ENCODE results near the gene CCDC50. TPM values are rescaled to one million over a fixed set of nuclear protein-coding genes. Genes with fewer than 3 reads are reported as not detected.

CCDC50 gene
- total RNA-seq, 1 experiment from 2014 or later: 80.9 TPM

DNA sequence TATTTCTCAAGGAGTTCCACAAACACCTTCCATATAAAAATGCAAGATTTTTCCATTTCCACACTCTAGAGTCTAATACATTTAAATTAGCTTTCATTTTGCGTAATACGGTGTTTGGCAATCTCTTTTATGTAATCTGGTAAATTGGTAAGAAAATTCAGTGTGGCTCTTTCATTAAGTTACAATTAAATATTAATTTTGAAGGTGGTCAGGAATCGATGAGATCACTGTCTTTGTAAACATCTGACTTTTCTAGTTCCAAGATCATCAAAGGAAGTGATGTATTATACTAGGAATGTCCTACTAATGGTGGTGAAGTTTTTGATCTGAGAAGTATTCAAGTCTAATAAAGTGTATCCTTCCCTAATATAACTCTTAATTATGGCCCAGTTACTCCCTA lies 2.2 kb downstream of the CCDC50 start:
- Histone ChIP-seq H3K9me3 (ENCODE audit: low read length) (no peaks in the 10 kb centered on the region), H3K9me2 (replicated peaks; ENCODE audit: low read length) (no peaks in the 10 kb centered on the region), H3K4me3 (ENCODE audit: low read length) (peak overlapping the region; percentile 84), H3K79me2 (ENCODE audit: low read length) (peaks cover 77% of the 10 kb centered on the region), H3F3A (ENCODE audit: low read length, unreplicated experiment) (peaks cover 7% of the 10 kb centered on the region), H3K36me3 (ENCODE audit: low read depth, low read length) (no peaks in the 10 kb centered on the region), H2AFZ (ENCODE audit: low read length) (no peak overlapping the region), H3K27ac (ENCODE audit: low read length) (peak overlapping the region; percentile 72), H3K4me1 (ENCODE audit: insufficient read depth, low read length) (peaks cover 62% of the 10 kb centered on the region), H4K20me1 (ENCODE audit: low read length) (no peaks in the 10 kb centered on the region), H3K27me3 (ENCODE audit: low read length) (no peaks in the 10 kb centered on the region), H3K4me2 (ENCODE audit: low read length) (peak overlapping the region; percentile 92), H3K9ac (ENCODE audit: low read length) (peak overlapping the region; percentile 88)
- BruUV-seq (replicated peaks): no TSS peak
- POLR2A ChIA-PET (ENCODE audit: unreplicated experiment): no interaction called here
- intact Hi-C loops (cut with micrococcal nuclease): loop anchor here (2.0 kb wide), 2 partner anchors 93 to 265 kb away; no protein-coding TSS in a partner anchor
- no peak for TF ChIP-seq EZH2 (IDR thresholded peaks at IDR 0.05; ENCODE audit: low read length, unreplicated experiment)
- no peak for TF ChIP-seq EZH2phosphoT487 (IDR thresholded peaks at IDR 0.05; ENCODE audit: borderline replicate concordance, low read length)
- TF ChIP-seq, protein P1, sequence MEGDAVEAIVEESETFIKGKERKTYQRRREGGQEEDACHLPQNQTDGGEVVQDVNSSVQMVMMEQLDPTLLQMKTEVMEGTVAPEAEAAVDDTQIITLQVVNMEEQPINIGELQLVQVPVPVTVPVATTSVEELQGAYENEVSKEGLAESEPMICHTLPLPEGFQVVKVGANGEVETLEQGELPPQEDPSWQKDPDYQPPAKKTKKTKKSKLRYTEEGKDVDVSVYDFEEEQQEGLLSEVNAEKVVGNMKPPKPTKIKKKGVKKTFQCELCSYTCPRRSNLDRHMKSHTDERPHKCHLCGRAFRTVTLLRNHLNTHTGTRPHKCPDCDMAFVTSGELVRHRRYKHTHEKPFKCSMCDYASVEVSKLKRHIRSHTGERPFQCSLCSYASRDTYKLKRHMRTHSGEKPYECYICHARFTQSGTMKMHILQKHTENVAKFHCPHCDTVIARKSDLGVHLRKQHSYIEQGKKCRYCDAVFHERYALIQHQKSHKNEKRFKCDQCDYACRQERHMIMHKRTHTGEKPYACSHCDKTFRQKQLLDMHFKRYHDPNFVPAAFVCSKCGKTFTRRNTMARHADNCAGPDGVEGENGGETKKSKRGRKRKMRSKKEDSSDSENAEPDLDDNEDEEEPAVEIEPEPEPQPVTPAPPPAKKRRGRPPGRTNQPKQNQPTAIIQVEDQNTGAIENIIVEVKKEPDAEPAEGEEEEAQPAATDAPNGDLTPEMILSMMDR (conservative IDR thresholded peaks at IDR 0.05; ENCODE audit: low read depth, low read length): no peak
- DNase-seq: peak; percentile 59
- CTCF ChIA-PET: no interaction called here
- ATAC-seq: no peak; the same call in 1 of the 2 replicates

DNA sequence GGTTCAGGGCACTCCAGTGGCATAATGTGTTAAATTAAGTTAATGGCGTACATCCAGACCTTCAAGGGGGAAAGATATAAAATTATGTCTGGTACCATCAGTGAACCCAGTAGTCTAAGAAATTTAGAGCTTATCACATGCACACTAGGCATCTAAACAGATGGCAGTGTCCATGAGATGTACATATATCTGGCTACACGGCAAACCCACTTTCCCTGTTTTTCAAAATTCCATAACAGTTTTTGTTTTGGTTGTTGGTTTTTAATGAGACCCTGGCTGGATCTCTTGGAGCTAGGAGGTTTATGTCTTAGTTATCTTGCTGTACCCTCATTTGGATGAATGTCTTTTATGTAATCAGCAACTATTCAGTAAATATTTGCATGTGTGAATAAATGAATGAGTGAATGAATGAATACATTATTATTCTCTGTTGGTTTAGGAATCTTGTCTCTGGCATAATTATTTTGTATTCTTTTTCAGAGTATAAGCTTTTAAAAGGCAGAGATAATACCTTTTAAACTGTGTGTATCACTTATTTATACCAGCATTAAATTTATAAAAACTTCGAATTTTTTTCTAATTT lies 4.2 kb downstream of the CCDC50 start:
- Histone ChIP-seq H3K9me3 (ENCODE audit: low read length) (no peaks in the 10 kb centered on the region), H3K4me3 (ENCODE audit: low read length) (peak overlapping the region; percentile 13; the same call in 1 of the 2 replicates), H3K4me1 (ENCODE audit: insufficient read depth, low read length) (peaks cover 78% of the 10 kb centered on the region), H3K9ac (ENCODE audit: low read length) (no peak overlapping the region), H3K9me2 (replicated peaks; ENCODE audit: low read length) (no peaks in the 10 kb centered on the region), H4K20me1 (ENCODE audit: low read length) (no peaks in the 10 kb centered on the region), H3K27me3 (ENCODE audit: low read length) (no peaks in the 10 kb centered on the region), H2AFZ (ENCODE audit: low read length) (no peak overlapping the region), H3K27ac (ENCODE audit: low read length) (no peak overlapping the region), H3K79me2 (ENCODE audit: low read length) (peaks cover 95% of the 10 kb centered on the region), H3F3A (ENCODE audit: low read length, unreplicated experiment) (peaks cover 11% of the 10 kb centered on the region), H3K36me3 (ENCODE audit: low read depth, low read length) (no peaks in the 10 kb centered on the region), H3K4me2 (ENCODE audit: low read length) (peak overlapping the region; percentile 92; the same call in 1 of the 2 replicates)
- ATAC-seq (no peak), DNase-seq (no peak)
- CTCF ChIA-PET: no interaction called here
- no TSS peak for BruUV-seq (replicated peaks)
- TF ChIP-seq, protein P1 (conservative IDR thresholded peaks at IDR 0.05; ENCODE audit: low read depth, low read length): no peak
- no peak for TF ChIP-seq EZH2phosphoT487 (IDR thresholded peaks at IDR 0.05; ENCODE audit: borderline replicate concordance, low read length)
- TF ChIP-seq EZH2 (IDR thresholded peaks at IDR 0.05; ENCODE audit: low read length, unreplicated experiment): no peak
- intact Hi-C loops (cut with micrococcal nuclease): no loop called here
- POLR2A ChIA-PET (ENCODE audit: unreplicated experiment): interaction anchor here (0.6 kb wide), 1 partner anchor 44 kb away, joined by 4 read pairs; no protein-coding TSS in a partner anchor

DNA sequence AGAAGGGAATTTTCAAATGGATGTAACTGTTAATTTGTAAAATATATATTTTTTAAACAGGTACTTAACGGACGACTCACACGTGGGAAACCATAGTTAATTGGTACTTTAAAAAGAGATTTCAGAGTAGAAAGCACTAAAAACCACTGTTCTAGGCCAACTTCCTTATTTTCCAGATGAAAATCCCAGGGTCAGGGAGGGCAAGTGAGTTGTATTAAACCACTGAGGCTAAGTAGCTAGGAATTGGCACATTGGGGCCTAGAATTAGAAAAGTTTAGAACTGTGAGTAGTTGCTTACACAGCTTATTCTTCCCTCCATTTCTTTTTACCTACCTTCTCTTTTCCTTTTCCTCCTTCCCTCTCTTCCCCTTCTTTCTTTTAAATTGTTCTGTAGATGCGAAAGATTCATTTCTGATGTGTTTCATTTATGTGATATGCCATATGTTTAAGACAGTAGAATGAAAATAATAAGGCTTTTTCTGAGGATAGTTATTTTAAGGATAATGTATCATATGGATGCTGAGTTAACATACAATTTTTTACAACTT lies 5.2 kb downstream of the CCDC50 start:
- ATAC-seq: no peak
- no peak overlapping the region for H3K4me2 ChIP-seq (ENCODE audit: low read length)
- H2AFZ ChIP-seq (ENCODE audit: low read length): no peak overlapping the region
- peaks cover 79% of the 10 kb centered on the region for H3K4me1 ChIP-seq (ENCODE audit: insufficient read depth, low read length)
- H3K79me2 ChIP-seq (ENCODE audit: low read length): peaks cover 98% of the 10 kb centered on the region
- DNase-seq: no peak
- H3K27me3 ChIP-seq (ENCODE audit: low read length): no peaks in the 10 kb centered on the region
- no peaks in the 10 kb centered on the region for H3K9me3 ChIP-seq (ENCODE audit: low read length)
- no peak overlapping the region for H3K9ac ChIP-seq (ENCODE audit: low read length)
- intact Hi-C loops (cut with micrococcal nuclease): no loop called here
- no peaks in the 10 kb centered on the region for H4K20me1 ChIP-seq (ENCODE audit: low read length)
- no peaks in the 10 kb centered on the region for H3K9me2 ChIP-seq (replicated peaks; ENCODE audit: low read length)
- POLR2A ChIA-PET (ENCODE audit: unreplicated experiment): no interaction called here
- CTCF ChIA-PET: no interaction called here
- BruUV-seq (replicated peaks): no TSS peak
- no peaks in the 10 kb centered on the region for H3K36me3 ChIP-seq (ENCODE audit: low read depth, low read length)
- peaks cover 12% of the 10 kb centered on the region for H3F3A ChIP-seq (ENCODE audit: low read length, unreplicated experiment)
- H3K27ac ChIP-seq (ENCODE audit: low read length): no peak overlapping the region
- TF ChIP-seq, protein P1 (conservative IDR thresholded peaks at IDR 0.05; ENCODE audit: low read depth, low read length): no peak
- TF ChIP-seq EZH2 (IDR thresholded peaks at IDR 0.05; ENCODE audit: low read length, unreplicated experiment): no peak
- no peak for TF ChIP-seq EZH2phosphoT487 (IDR thresholded peaks at IDR 0.05; ENCODE audit: borderline replicate concordance, low read length)
- no peak overlapping the region for H3K4me3 ChIP-seq (ENCODE audit: low read length)
